GM19351 (cell line): ENCODE data around the gene HES7.
"Not testable (repeated sequence)": the region's sequence is repeated elsewhere in the genome, so short reads cannot be mapped to it uniquely, and the experiment has no call there.

ENCODE experiments used
- ATAC-seq: cut with Tn5 transposase; IDR thresholded peaks from one replicate; pipeline ENCODE4 v1.9.1; 2021; ENCODE audit warnings: mild to moderate bottlenecking, moderate library complexity; ENCODE audit not compliant: unreplicated experiment

HES7 gene

GRCh38 chr17:8105957-8106398 lies 17.9 kb downstream of the HES7 start:
- no peak for ATAC-seq

- ATAC-seq, result no peak
These were observed 19.0 kb downstream of the HES7 start for GRCh38 chr17:8104911-8105310.

GRCh38 chr17:8103549-8103948 lies 20.4 kb downstream of the HES7 start:
- no peak for ATAC-seq

GRCh38 chr17:8101721-8102120 lies 22.2 kb downstream of the HES7 start:
- ATAC-seq, result no peak

- ATAC-seq, result no peak
These were observed 23.1 kb downstream of the HES7 start for GRCh38 chr17:8100763-8101162.

- ATAC-seq, result no peak
These were observed 23.8 kb downstream of the HES7 start for GRCh38 chr17:8100111-8100510.

- no peak for ATAC-seq
These were observed 27.4 kb downstream of the HES7 start for GRCh38 chr17:8096541-8096940.

- ATAC-seq, result no peak
These were observed 28.5 kb downstream of the HES7 start for GRCh38 chr17:8095361-8095760.

GRCh38 chr17:8091033-8091687 lies 32.7 kb downstream of the HES7 start:
- ATAC-seq, result no peak

GRCh38 chr17:8089728-8090127 lies 34.2 kb downstream of the HES7 start:
- no peak for ATAC-seq

GRCh38 chr17:8087952-8088230 lies 36.0 kb downstream of the HES7 start:
- no peak for ATAC-seq

GRCh38 chr17:8087075-8087951 lies 36.6 kb downstream of the HES7 start, which contains the start of gene ALOX12B:
Gene ALOX12B (minus strand): TSS chr17:8087716. CDS start chr17:8087442, 274 bp downstream.
- ATAC-seq, result no peak

GRCh38 chr17:8084250-8084649 lies 39.7 kb downstream of the HES7 start:
- no peak for ATAC-seq

- ATAC-seq, result no peak
These were observed 41.6 kb downstream of the HES7 start for GRCh38 chr17:8082292-8082691.

- no peak for ATAC-seq
These were observed 42.0 kb downstream of the HES7 start for GRCh38 chr17:8081876-8082275.

GRCh38 chr17:8080799-8081219 lies 43.1 kb downstream of the HES7 start:
- no peak for ATAC-seq

GRCh38 chr17:8080208-8080798 lies 43.6 kb downstream of the HES7 start:
- no peak for ATAC-seq

GRCh38 chr17:8079291-8080207 lies 44.4 kb downstream of the HES7 start:
- peak; percentile 51 for ATAC-seq

GRCh38 chr17:8077939-8078338 lies 46.0 kb downstream of the HES7 start:
- not testable (repeated sequence) for ATAC-seq

GRCh38 chr17:8076502-8077266 lies 47.2 kb downstream of the HES7 start:
- ATAC-seq, result no peak
